GM23338 (cell line): ENCODE measurements around the gene TJP1. TPM values are rescaled to one million over a fixed set of nuclear protein-coding genes. Genes with fewer than 3 reads are reported as not detected.

Experiments
- ATAC-seq: fragments of 200-7000 bp; cut with Tn5 transposase; 3 replicates; pipeline ENCODE4 v1.9.1; 2020
- DNase-seq: peaks from one replicate; pipeline ENCODE4 v3.0.0-alpha.2; 2015; ENCODE audit warnings: low spot score
- H2AFZ ChIP-seq: fragments of 200-600 bp; sonication (generic); 2 replicates; pipeline ENCODE4 v1.8.0; 2016; ENCODE audit warnings: antibody characterized with exemption, mild to moderate bottlenecking, moderate library complexity
- H3F3A ChIP-seq: fragments of 200-600 bp; sonication (generic); replicated peaks from 2 replicates; pipeline ENCODE4 v1.8.0; 2017; ENCODE audit warnings: antibody characterized with exemption, mixed run types, low read depth
- H3K27ac ChIP-seq: fragments of 200-600 bp; sonication (generic); 2 replicates; pipeline ENCODE4 v1.6.1; 2016; ENCODE audit warnings: low read depth
- H3K27me3 ChIP-seq: fragments of 200-600 bp; sonication (generic); 2 replicates; pipeline ENCODE4 v1.8.0; 2016; ENCODE audit warnings: mild to moderate bottlenecking, mixed run types, moderate library complexity; ENCODE audit not compliant: insufficient read depth
- H3K36me3 ChIP-seq: fragments of 200-600 bp; sonication (generic); 2 replicates; pipeline ENCODE4 v1.8.0; 2016; ENCODE audit warnings: mild to moderate bottlenecking; ENCODE audit not compliant: insufficient read depth
- H3K4me1 ChIP-seq: fragments of 200-600 bp; sonication (generic); 2 replicates; pipeline ENCODE4 v1.8.0; 2016; ENCODE audit warnings: mild to moderate bottlenecking, moderate library complexity; ENCODE audit not compliant: insufficient read depth
- H3K4me2 ChIP-seq: fragments of 200-600 bp; sonication (generic); 2 replicates; pipeline ENCODE4 v1.7.1; 2017; ENCODE audit warnings: mixed run types
- H3K4me3 ChIP-seq: fragments of 200-600 bp; sonication (generic); 2 replicates; pipeline ENCODE4 v1.6.1; 2016; ENCODE audit warnings: mixed run types
- H3K79me2 ChIP-seq: fragments of 200-600 bp; sonication (generic); replicated peaks from 2 replicates; pipeline ENCODE4 v1.8.0; 2017; ENCODE audit warnings: mild to moderate bottlenecking; ENCODE audit not compliant: insufficient read depth
- H3K9me2 ChIP-seq: fragments of 200-600 bp; sonication (generic); 2 replicates; pipeline ENCODE4 v1.8.0; 2017; ENCODE audit not compliant: insufficient read depth
- H4K20me1 ChIP-seq: fragments of 200-600 bp; sonication (generic); replicated peaks from 2 replicates; pipeline ENCODE4 v1.8.0; 2017; ENCODE audit warnings: mild to moderate bottlenecking; ENCODE audit not compliant: insufficient read depth
- H3K27ac Mint-ChIP-seq: 2 replicates; pipeline ENCODE4 v1.8.0; 2020; ENCODE audit warnings: inconsistent platforms, mild to moderate bottlenecking, moderate library complexity, mixed read lengths
- H3K27me3 Mint-ChIP-seq: 3 replicates; pipeline ENCODE4 v1.8.0; 2022; ENCODE audit warnings: low read depth, mild to moderate bottlenecking, moderate library complexity, mixed read lengths, inconsistent platforms; ENCODE audit not compliant: insufficient read depth, poor library complexity
- H3K36me3 Mint-ChIP-seq: 3 replicates; pipeline ENCODE4 v1.8.0; 2021; ENCODE audit warnings: low read depth, mild to moderate bottlenecking, inconsistent platforms, moderate library complexity, mixed read lengths
- H3K4me1 Mint-ChIP-seq: 3 replicates; pipeline ENCODE4 v1.8.0; 2020; ENCODE audit warnings: mild to moderate bottlenecking, inconsistent platforms, mixed read lengths
- H3K4me3 Mint-ChIP-seq: 3 replicates; pipeline ENCODE4 v1.8.0; 2021; ENCODE audit warnings: moderate library complexity, mild to moderate bottlenecking, inconsistent platforms, mixed read lengths
- H3K9me3 Mint-ChIP-seq: 3 replicates; pipeline ENCODE4 v1.8.0; 2020; ENCODE audit warnings: moderate library complexity, mild to moderate bottlenecking, inconsistent platforms, mixed read lengths
- CREB1 ChIP-seq: fragments of 250-450 bp; sonication (Bioruptor Pico); IDR thresholded peaks from 2 replicates; pipeline ENCODE4 v1.5.0; 2020; ENCODE audit warnings: low read depth, mild to moderate bottlenecking, moderate library complexity
- CTCF ChIP-seq, 2 experiments: fragments of 200-600 bp in 1 of 2; sonication (generic) in 1 of 2; conservative IDR thresholded peaks; 2 replicates each; pipeline versions ENCODE4 v1.5.1 to v1.6.1; 2016 to 2017; ENCODE audit warnings: antibody characterized with exemption in 2 of 2, low read depth in 2 of 2, mild to moderate bottlenecking in 2 of 2, moderate library complexity in 1 of 2
- ETS1 ChIP-seq: IDR thresholded peaks from 2 replicates; pipeline ENCODE4 v1.6.1; 2016; ENCODE audit warnings: antibody characterized with exemption
- EZH2phosphoT487 ChIP-seq: fragments of 200-600 bp; sonication (generic); IDR thresholded peaks from one replicate; pipeline ENCODE4 v1.8.1; 2018; ENCODE audit warnings: antibody characterized with exemption; ENCODE audit not compliant: unreplicated experiment
- JUNB ChIP-seq: IDR thresholded peaks from one replicate; pipeline ENCODE4 v1.6.1; 2016; ENCODE audit warnings: antibody characterized with exemption; ENCODE audit not compliant: unreplicated experiment
- NANOG ChIP-seq: IDR thresholded peaks from 2 replicates; pipeline ENCODE4 v1.6.1; 2016; ENCODE audit warnings: antibody characterized with exemption, borderline replicate concordance
- POLR2AphosphoS5 ChIP-seq: IDR thresholded peaks from 2 replicates; pipeline ENCODE4 v1.6.1; 2016; ENCODE audit warnings: antibody characterized with exemption, low read depth
- ZNF462 ChIP-seq: fragments of 250-450 bp; sonication (Bioruptor Pico); IDR thresholded peaks from 2 replicates; pipeline ENCODE4 v1.5.0; 2020; ENCODE audit warnings: mild to moderate bottlenecking, moderate library complexity
- polyA plus RNA-seq: library from polyadenylated mRNA; unstranded; fragments of >200 nt; fragmentation: Nextera tagmentation; extraction: Ambion mirVana; gene quantifications from 2 replicates; pipeline ENCODE4 v1.2.1, GENCODE V29; 2016
- total RNA-seq: library from RNA; depleted of rRNA; stranded (reverse); fragments of >200 nt; shearing (Covaris generic); gene quantifications from 2 replicates; pipeline ENCODE4 v1.2.3, GENCODE V29; 2014

TJP1 gene
- total and polyA plus RNA-seq, 2 experiments from 2014 or later = 76.2 to 116 TPM

GRCh38 chr15:29669823-29670222, 152.4 kb downstream of the TJP1 start (continued):
- TF ChIP-seq NANOG (no peak), POLR2AphosphoS5 (no peak), JUNB (no peak)

GRCh38 chr15:29668120-29668602, 154.1 kb downstream of the TJP1 start:
- H3K9me3 Mint-ChIP-seq = no peaks in the 10 kb centered on the region
- peaks cover 15% of the 10 kb centered on the region; the same call in 2 of the 3 replicates for H3K4me1 Mint-ChIP-seq
- Histone ChIP-seq H3K4me1 (peaks cover 15% of the 10 kb centered on the region), H3F3A (0 out of 2 replicates have a peak, but pooled peaks cover 11% of the 10 kb centered on the region), H3K36me3 (no peaks in the 10 kb centered on the region), H3K4me3 (no peak overlapping the region), H3K79me2 (no peaks in the 10 kb centered on the region), H3K27me3 (no peaks in the 10 kb centered on the region), H3K9me2 (peaks cover 7% of the 10 kb centered on the region), H4K20me1 (no peaks in the 10 kb centered on the region), H3K27ac (no peak overlapping the region), H2AFZ (no peak overlapping the region), H3K4me2 (no peak overlapping the region)
- peaks cover 11% of the 10 kb centered on the region for H3K27me3 Mint-ChIP-seq
- no peak overlapping the region for H3K4me3 Mint-ChIP-seq
- TF ChIP-seq ZNF462 (CRISPR knock-in tag) (no peak), EZH2phosphoT487 (no peak), ETS1 (no peak), CTCF (conservative IDR thresholded peaks at IDR 0.05; ENCODE audit: low read depth in 2 of 2) (peak; percentile 92 to 99), CREB1 (CRISPR knock-in tag) (peak; percentile 41; the same call in 1 of the 2 replicates)
- DNase-seq (peak; percentile 96), ATAC-seq (peak; percentile 95)
- no peaks in the 10 kb centered on the region; the same call in 2 of the 3 replicates for H3K36me3 Mint-ChIP-seq
- no peak overlapping the region for H3K27ac Mint-ChIP-seq
